Subcutaneous abdominal adipose tissue (tissue), 5 donors: Measurements from ENCODE around the gene NSD1.

ENCODE experiments used
- H3K27ac ChIP-seq: one replicate; pipeline ENCODE4 v1.7.0; 2013; ENCODE audit warnings: low read depth, mild to moderate bottlenecking, inconsistent platforms, low read length, moderate library complexity
- H3K27me3 ChIP-seq, 5 donors: one replicate each; pipeline ENCODE4 v1.7.0; 2013; ENCODE audit warnings: low read length in 5 of 5, inconsistent platforms in 1 of 5; ENCODE audit not compliant: control insufficient read depth in 5 of 5, insufficient read depth in 4 of 5
- H3K36me3 ChIP-seq, 5 donors: one replicate each; pipeline ENCODE4 v1.7.0; 2013; ENCODE audit warnings: low read length in 5 of 5; ENCODE audit not compliant: control insufficient read depth in 5 of 5, insufficient read depth in 5 of 5
- H3K4me1 ChIP-seq, 5 donors: one replicate each; pipeline ENCODE4 v1.7.0; 2013; ENCODE audit warnings: low read length in 5 of 5, mild to moderate bottlenecking in 3 of 5, moderate library complexity in 1 of 5; ENCODE audit not compliant: control insufficient read depth in 5 of 5, insufficient read depth in 5 of 5
- H3K4me3 ChIP-seq, 5 donors: one replicate each; pipeline ENCODE4 v1.7.0; 2013; ENCODE audit warnings: low read length in 5 of 5, low read depth in 1 of 5
- H3K9ac ChIP-seq, 5 donors: one replicate each; pipeline ENCODE4 v1.7.0; 2013; ENCODE audit warnings: low read length in 5 of 5, mild to moderate bottlenecking in 4 of 5, moderate library complexity in 3 of 5
- H3K9me3 ChIP-seq, 5 donors: one replicate each; pipeline ENCODE4 v1.7.0; 2013; ENCODE audit warnings: low read length in 5 of 5; ENCODE audit not compliant: control insufficient read depth in 5 of 5
- donor health status: healthy.
- donor health status: healthy.
- donor health status: healthy.
- donor health status: healthy.
- donor health status: healthy.

Gene NSD1

DNA sequence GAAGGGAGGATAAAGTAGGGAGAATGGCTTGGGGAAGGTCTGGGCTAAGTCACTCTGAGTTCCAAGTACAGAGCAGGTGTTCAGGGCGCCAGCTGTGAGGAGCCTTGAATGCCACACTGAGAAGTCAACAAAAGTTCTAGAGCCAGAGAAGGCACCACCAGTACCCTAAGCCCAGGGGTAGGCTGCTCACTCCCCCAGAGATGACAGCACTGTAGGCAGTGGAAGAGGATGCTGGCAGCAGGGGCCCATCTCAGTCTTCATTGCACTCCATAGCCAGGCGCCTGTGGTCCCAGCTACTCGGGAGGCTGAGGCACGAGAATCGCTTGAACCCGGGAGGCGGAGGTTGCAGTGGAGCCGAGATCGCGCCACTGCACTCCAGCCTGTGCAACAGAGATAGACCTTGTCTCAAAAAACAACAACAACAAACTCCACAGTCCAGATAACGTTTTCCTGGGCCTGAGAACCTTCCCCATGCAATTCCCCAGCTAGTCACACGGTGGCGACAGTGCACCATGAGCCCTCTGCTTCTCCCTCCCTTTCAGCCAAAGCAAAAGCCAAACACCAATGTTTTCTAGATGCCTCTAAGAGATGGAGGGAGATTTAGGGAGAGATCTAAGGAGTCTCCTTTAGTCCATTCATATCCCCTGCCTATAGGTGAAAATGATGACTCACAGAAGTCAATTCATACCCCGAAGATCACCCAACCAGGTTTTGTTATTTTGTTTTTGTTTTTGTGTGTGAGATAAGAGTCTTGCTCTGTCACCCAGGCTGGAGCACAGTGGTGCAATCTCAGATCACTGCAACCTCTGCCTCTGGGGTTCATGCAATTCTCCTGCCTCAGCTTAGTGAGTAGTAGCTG, 19.8 kb upstream of the NSD1 start:
- no peak overlapping the region for H3K27ac ChIP-seq
- peak overlapping the region in 3 of 5 donors; percentile 33 to 59 (median 58) for H3K4me3 ChIP-seq
- H3K9ac ChIP-seq = no peak overlapping the region
- H3K4me1 ChIP-seq = peaks cover 0 to 34% (median 21%) of the 10 kb centered on the region in 5 donors
- no peaks in the 10 kb centered on the region for H3K27me3 ChIP-seq
- no peaks in the 10 kb centered on the region for H3K9me3 ChIP-seq
- no peaks in the 10 kb centered on the region for H3K36me3 ChIP-seq

GRCh38 chr5:177116631-177117373, 16.8 kb upstream of the NSD1 start:
- no peaks in the 10 kb centered on the region for H3K36me3 ChIP-seq
- peak overlapping the region; percentile 30 for H3K27ac ChIP-seq
- no peaks in the 10 kb centered on the region for H3K27me3 ChIP-seq
- H3K9me3 ChIP-seq = no peaks in the 10 kb centered on the region
- peak overlapping the region; percentile 38 to 75 (median 64) for H3K9ac ChIP-seq
- H3K4me1 ChIP-seq = peaks cover 0 to 30% (median 21%) of the 10 kb centered on the region in 5 donors
- peak overlapping the region; percentile 53 to 76 (median 57) for H3K4me3 ChIP-seq

DNA sequence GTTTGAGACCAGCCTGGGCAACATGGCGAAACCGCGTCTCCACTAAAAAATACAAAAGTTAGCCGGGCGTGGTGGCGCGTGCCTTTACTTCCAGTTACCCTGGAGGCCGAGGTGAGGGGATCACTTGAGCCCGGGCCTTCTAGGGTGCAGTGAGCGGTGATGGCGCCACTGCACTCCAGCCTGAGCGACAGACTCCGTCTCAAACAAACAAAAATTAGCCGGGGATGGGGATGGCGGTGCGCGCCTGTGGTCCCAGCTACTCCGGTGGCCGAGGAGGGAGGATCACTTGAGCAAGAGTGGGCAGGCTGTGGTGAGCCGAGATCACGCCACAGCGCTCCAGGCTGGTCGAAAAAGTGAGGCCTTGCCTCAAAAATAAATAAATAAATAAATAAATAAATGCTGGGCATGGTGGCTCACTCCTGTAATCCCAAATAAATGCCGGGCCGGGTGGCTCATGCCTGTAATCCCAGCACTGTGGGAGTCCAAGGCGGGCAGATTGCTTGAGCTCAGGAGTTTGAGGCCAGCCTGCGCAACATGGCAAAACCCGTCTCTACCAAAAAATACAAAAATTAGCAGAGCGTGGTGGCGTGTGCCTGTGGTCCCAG, 16.0 kb upstream of the NSD1 start:
- no peak overlapping the region for H3K4me3 ChIP-seq
- no peaks in the 10 kb centered on the region for H3K9me3 ChIP-seq
- no peak overlapping the region for H3K27ac ChIP-seq
- no peaks in the 10 kb centered on the region for H3K36me3 ChIP-seq
- no peaks in the 10 kb centered on the region for H3K27me3 ChIP-seq
- no peak overlapping the region for H3K9ac ChIP-seq
- peaks cover 0 to 28% (median 21%) of the 10 kb centered on the region in 5 donors for H3K4me1 ChIP-seq

GRCh38 chr5:177122566-177122965, 11.0 kb upstream of the NSD1 start:
- Histone ChIP-seq H3K27ac (no peak overlapping the region), H3K4me1 (no peaks in the 10 kb centered on the region), H3K27me3 (no peaks in the 10 kb centered on the region), H3K9me3 (no peaks in the 10 kb centered on the region), H3K4me3 (no peak overlapping the region), H3K9ac (no peak overlapping the region), H3K36me3 (no peaks in the 10 kb centered on the region)

DNA sequence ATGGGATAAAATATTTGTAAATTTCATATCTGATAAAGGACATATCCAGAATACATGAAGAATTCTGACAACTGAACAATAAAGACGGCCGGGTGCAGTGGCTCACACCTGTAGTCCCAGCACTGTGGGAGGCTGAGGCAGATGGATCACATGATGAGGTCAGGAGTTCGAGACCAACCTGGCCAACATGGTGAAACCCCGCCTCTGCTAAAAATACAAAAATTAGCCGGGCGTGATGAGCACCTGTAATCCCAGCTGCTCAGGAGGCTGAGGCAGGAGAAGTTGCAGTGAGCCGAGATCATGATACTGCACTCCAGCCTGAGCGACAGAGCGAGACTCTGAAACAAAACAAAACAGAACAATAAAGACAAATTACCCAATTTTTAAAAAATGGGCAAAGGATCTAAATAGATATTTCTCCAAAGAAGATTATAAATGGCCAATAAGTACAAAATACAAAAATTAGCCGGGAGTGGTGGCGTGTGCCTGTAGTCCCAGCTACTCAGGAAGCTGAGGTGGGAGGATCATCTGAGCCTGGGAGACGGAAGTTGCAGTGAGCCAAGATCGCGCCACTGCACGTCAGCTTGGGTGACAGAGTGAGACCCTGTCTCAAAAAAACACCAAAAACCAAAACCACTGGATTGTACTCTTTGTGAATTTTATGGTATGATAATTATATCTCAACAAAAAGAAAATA, 9.6 kb upstream of the NSD1 start:
- no peaks in the 10 kb centered on the region for H3K9me3 ChIP-seq
- H3K4me3 ChIP-seq = no peak overlapping the region
- H3K27me3 ChIP-seq = no peaks in the 10 kb centered on the region
- no peaks in the 10 kb centered on the region for H3K36me3 ChIP-seq
- H3K27ac ChIP-seq = no peak overlapping the region
- peaks cover 0 to 10% (median 0%) of the 10 kb centered on the region in 5 donors for H3K4me1 ChIP-seq
- no peak overlapping the region for H3K9ac ChIP-seq

GRCh38 chr5:177124486-177124991, 9.0 kb upstream of the NSD1 start:
- Histone ChIP-seq H3K27ac (no peak overlapping the region), H3K4me3 (no peak overlapping the region), H3K36me3 (no peaks in the 10 kb centered on the region), H3K9me3 (no peaks in the 10 kb centered on the region), H3K27me3 (no peaks in the 10 kb centered on the region), H3K9ac (no peak overlapping the region), H3K4me1 (peaks cover 0 to 16% (median 0%) of the 10 kb centered on the region in 5 donors)

DNA sequence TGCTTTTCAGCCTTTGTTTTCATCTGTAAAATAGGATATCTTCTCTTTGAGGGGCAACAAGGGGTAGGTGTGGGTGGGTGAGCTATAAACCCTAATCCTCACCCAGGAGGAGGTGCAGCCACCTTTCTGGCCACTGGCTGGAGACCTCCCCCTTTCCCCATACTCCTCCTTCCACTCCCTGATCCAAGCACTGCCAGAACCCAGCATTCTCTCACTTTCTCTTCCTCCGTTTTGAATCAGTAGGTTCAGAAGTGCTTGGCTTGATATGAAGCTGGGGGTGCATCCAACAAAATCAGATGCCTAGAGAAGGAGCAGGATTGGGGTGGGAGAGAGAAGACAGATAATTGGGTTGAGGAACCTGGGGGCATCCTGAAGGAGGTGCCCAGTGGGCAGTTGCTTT, 6.8 kb upstream of the NSD1 start:
- no peak overlapping the region for H3K27ac ChIP-seq
- no peak overlapping the region for H3K4me3 ChIP-seq
- H3K36me3 ChIP-seq = no peaks in the 10 kb centered on the region
- no peaks in the 10 kb centered on the region for H3K27me3 ChIP-seq
- no peak overlapping the region for H3K9ac ChIP-seq
- H3K9me3 ChIP-seq = no peaks in the 10 kb centered on the region
- H3K4me1 ChIP-seq = peaks cover 0 to 18% (median 2%) of the 10 kb centered on the region in 5 donors

- Histone ChIP-seq H3K4me1 (peaks cover 0 to 31% (median 8%) of the 10 kb centered on the region in 5 donors), H3K36me3 (no peaks in the 10 kb centered on the region), H3K9me3 (no peaks in the 10 kb centered on the region), H3K9ac (no peak overlapping the region), H3K4me3 (no peak overlapping the region), H3K27me3 (no peaks in the 10 kb centered on the region), H3K27ac (peak overlapping the region; percentile 14)
These were observed 5.0 kb upstream of the NSD1 start for GRCh38 chr5:177128551-177128981.

- peaks cover 7 to 45% (median 20%) of the 10 kb centered on the region in 5 donors for H3K4me1 ChIP-seq
- no peak overlapping the region for H3K27ac ChIP-seq
- no peaks in the 10 kb centered on the region for H3K27me3 ChIP-seq
- no peak overlapping the region for H3K4me3 ChIP-seq
- peaks cover 2 to 5% (median 3%) of the 10 kb centered on the region in 5 donors for H3K36me3 ChIP-seq
- H3K9ac ChIP-seq = no peak overlapping the region
- no peaks in the 10 kb centered on the region for H3K9me3 ChIP-seq
These were observed 3.2 kb upstream of the NSD1 start for GRCh38 chr5:177130211-177131018.
